H9 (cell line): Measurements from ENCODE around the gene C1QA. TPM values are rescaled to one million over a fixed set of nuclear protein-coding genes. Genes with fewer than 3 reads are reported as not detected.

Experiments used
- DNase-seq: peaks from one replicate; pipeline ENCODE4 v3.0.0-alpha.2; 2017
- H2AFZ ChIP-seq: one replicate; pipeline ENCODE4 v1.6.1; 2013; ENCODE audit warnings: mild to moderate bottlenecking, low read length, control low read depth, moderate library complexity
- H2AK5ac ChIP-seq: 2 replicates; pipeline ENCODE4 v1.6.1; 2013; ENCODE audit warnings: low read length, control low read depth, mixed read lengths; ENCODE audit not compliant: insufficient read length
- H2BK120ac ChIP-seq: one replicate; pipeline ENCODE4 v1.6.1; 2013; ENCODE audit warnings: low read depth, mild to moderate bottlenecking, low read length, control low read depth, inconsistent platforms; ENCODE audit not compliant: poor library complexity, severe bottlenecking
- H2BK12ac ChIP-seq: 2 replicates; pipeline ENCODE4 v1.6.1; 2013; ENCODE audit warnings: low read length, control low read depth, mixed read lengths, low read depth; ENCODE audit not compliant: insufficient read length
- H2BK15ac ChIP-seq: 2 replicates; pipeline ENCODE4 v1.6.1; 2013; ENCODE audit warnings: low read depth, low read length, control low read depth
- H2BK20ac ChIP-seq: one replicate; pipeline ENCODE4 v1.6.1; 2013; ENCODE audit warnings: low read depth, mild to moderate bottlenecking, low read length, control low read depth, inconsistent platforms; ENCODE audit not compliant: poor library complexity, severe bottlenecking
- H2BK5ac ChIP-seq: 2 replicates; pipeline ENCODE4 v1.6.1; 2013; ENCODE audit warnings: low read length, control low read depth, mixed read lengths; ENCODE audit not compliant: insufficient read length
- H3K14ac ChIP-seq: 2 replicates; pipeline ENCODE4 v1.6.1; 2013; ENCODE audit warnings: low read length, control low read depth; ENCODE audit not compliant: insufficient read depth
- H3K18ac ChIP-seq: 2 replicates; pipeline ENCODE4 v1.6.1; 2013; ENCODE audit warnings: low read depth, mild to moderate bottlenecking, mixed read lengths, low read length, control low read depth; ENCODE audit not compliant: insufficient read length
- H3K23ac ChIP-seq: 2 replicates; pipeline ENCODE4 v1.6.1; 2013; ENCODE audit warnings: low read length, control low read depth, mixed read lengths, low read depth; ENCODE audit not compliant: insufficient read length
- H3K23me2 ChIP-seq: 2 replicates; pipeline ENCODE4 v1.6.1; 2013; ENCODE audit warnings: low read depth, mild to moderate bottlenecking, mixed read lengths, low read length, control low read depth; ENCODE audit not compliant: insufficient read length, poor library complexity, severe bottlenecking
- H3K27ac ChIP-seq: 2 replicates; pipeline ENCODE4 v1.5.1; 2013; ENCODE audit warnings: low read length, control low read depth, mixed read lengths, low read depth; ENCODE audit not compliant: insufficient read length
- H3K27me3 ChIP-seq: 2 replicates; pipeline ENCODE4 v1.6.1; 2013; ENCODE audit warnings: low read length, control low read depth, inconsistent platforms; ENCODE audit not compliant: insufficient read depth
- H3K4ac ChIP-seq: 2 replicates; pipeline ENCODE4 v1.6.1; 2013; ENCODE audit warnings: low read depth, mild to moderate bottlenecking, control low read depth, inconsistent platforms, low read length, moderate library complexity
- H3K4me1 ChIP-seq: 2 replicates; pipeline ENCODE4 v1.6.1; 2013; ENCODE audit warnings: low read length, control low read depth, inconsistent platforms; ENCODE audit not compliant: insufficient read depth
- H3K4me2 ChIP-seq: 2 replicates; pipeline ENCODE4 v1.6.1; 2013; ENCODE audit warnings: low read length, control low read depth, mixed read lengths; ENCODE audit not compliant: insufficient read length, insufficient read depth
- H3K56ac ChIP-seq: 2 replicates; pipeline ENCODE4 v1.6.1; 2013; ENCODE audit warnings: low read depth, mild to moderate bottlenecking, mixed read lengths, low read length, control low read depth; ENCODE audit not compliant: insufficient read length
- H3K79me1 ChIP-seq: 2 replicates; pipeline ENCODE4 v1.6.1; 2013; ENCODE audit warnings: low read depth, mild to moderate bottlenecking, moderate library complexity, low read length, control low read depth, inconsistent platforms; ENCODE audit not compliant: insufficient read depth, poor library complexity, severe bottlenecking
- H3K79me2 ChIP-seq: 2 replicates; pipeline ENCODE4 v1.6.1; 2013; ENCODE audit warnings: low read length, control low read depth, inconsistent platforms; ENCODE audit not compliant: insufficient read depth
- H3K9ac ChIP-seq: 2 replicates; pipeline ENCODE4 v1.6.1; 2013; ENCODE audit warnings: low read length, control low read depth, mixed read lengths; ENCODE audit not compliant: insufficient read length; ENCODE audit errors: extremely low read depth
- H3K9me3 ChIP-seq: one replicate; pipeline ENCODE4 v1.6.1; 2013; ENCODE audit warnings: low read depth, low read length, inconsistent platforms; ENCODE audit not compliant: control insufficient read depth
- H3T11ph ChIP-seq: one replicate; pipeline ENCODE4 v1.6.1; 2013; ENCODE audit warnings: mild to moderate bottlenecking, low read length, control low read depth, inconsistent platforms
- H4K20me1 ChIP-seq: one replicate; pipeline ENCODE4 v1.6.1; 2013; ENCODE audit not compliant: control insufficient read depth, insufficient read length, insufficient read depth
- H4K5ac ChIP-seq: 2 replicates; pipeline ENCODE4 v1.6.1; 2013; ENCODE audit warnings: low read depth, mild to moderate bottlenecking, mixed read lengths, low read length, control low read depth; ENCODE audit not compliant: insufficient read length
- H4K8ac ChIP-seq: replicated peaks from 2 replicates; pipeline ENCODE4 v1.6.1; 2013; ENCODE audit warnings: low read length, control low read depth, mixed read lengths, low read depth; ENCODE audit not compliant: insufficient read length
- H4K91ac ChIP-seq: 2 replicates; pipeline ENCODE4 v1.6.1; 2013; ENCODE audit warnings: low read depth, mild to moderate bottlenecking, moderate library complexity, mixed read lengths, low read length, control low read depth; ENCODE audit not compliant: insufficient read length
- H3K27ac Mint-ChIP-seq, 3 experiments: 2 replicates in 2 of 3; 3 replicates in 1 of 3; pipeline ENCODE4 v1.8.0; 2020 to 2021; ENCODE audit warnings: mixed read lengths in 3 of 3, mild to moderate bottlenecking in 1 of 3, moderate library complexity in 1 of 3
- H3K27me3 Mint-ChIP-seq: 2 replicates; pipeline ENCODE4 v1.8.0; 2021; ENCODE audit warnings: low read depth, mild to moderate bottlenecking, moderate library complexity, mixed read lengths
- H3K36me3 Mint-ChIP-seq, 3 experiments: 2 replicates in 2 of 3; 3 replicates in 1 of 3; pipeline ENCODE4 v1.8.0; 2020 to 2021; ENCODE audit warnings: low read depth in 3 of 3, mixed read lengths in 3 of 3; ENCODE audit not compliant: insufficient read depth in 1 of 3
- H3K4me1 Mint-ChIP-seq, 2 experiments: 2 replicates each; pipeline ENCODE4 v1.8.0; 2020; ENCODE audit warnings: mixed read lengths in 2 of 2
- H3K4me3 Mint-ChIP-seq, 2 experiments: 2 replicates in 1 of 2; 3 replicates in 1 of 2; pipeline ENCODE4 v1.8.0; 2020 to 2021; ENCODE audit warnings: mild to moderate bottlenecking in 2 of 2, mixed read lengths in 2 of 2, moderate library complexity in 1 of 2
- H3K9me3 Mint-ChIP-seq, 2 experiments: 2 replicates in 1 of 2; 3 replicates in 1 of 2; pipeline ENCODE4 v1.8.0; 2020; ENCODE audit warnings: mild to moderate bottlenecking in 2 of 2, mixed read lengths in 2 of 2, moderate library complexity in 1 of 2
- WGBS: extraction: QIAGEN DNeasy Blood & Tissue Kit; methylation state at CpG from one replicate; pipeline ENCODE4 v1.1.7; 2013; ENCODE audit warnings: missing lambda C conversion rate, low lambda C conversion rate, mixed read lengths; ENCODE audit not compliant: insufficient read length; ENCODE audit errors: extremely low coverage; 5-methylcytosine and 5-hydroxymethylcytosine counted together
- total RNA-seq: library from RNA; stranded (reverse); gene quantifications from 2 replicates; pipeline ENCODE4 v1.2.1, GENCODE V29; 2021
- TF ChIP-seq, protein P1 (sequence below): fragments of 200-600 bp; sonication (generic); conservative IDR thresholded peaks from 3 replicates; pipeline ENCODE4 v1.8.0; 2021; ENCODE audit warnings: antibody characterized with exemption, mild to moderate bottlenecking

The C1QA gene
- total RNA-seq, 1 experiment from 2014 or later, result not detected

DNA sequence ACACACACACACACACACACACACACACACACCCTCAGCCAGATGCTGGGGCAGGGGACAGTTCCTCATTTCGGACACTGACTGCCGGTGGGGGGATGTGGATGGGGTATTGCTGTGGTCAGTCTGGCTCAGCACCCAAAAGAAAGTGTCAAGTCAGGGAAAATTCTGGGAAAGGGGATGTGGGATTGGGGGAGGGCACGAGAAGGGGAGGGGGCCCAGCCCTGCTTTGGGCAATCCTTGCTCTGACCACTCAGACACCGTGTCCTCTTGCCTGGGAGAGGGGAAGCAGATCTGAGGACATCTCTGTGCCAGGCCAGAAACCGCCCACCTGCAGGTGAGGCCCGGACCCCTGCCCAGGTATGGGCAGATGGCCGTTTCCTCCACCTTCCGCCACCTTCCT lies 7.0 kb downstream of the C1QA start, which contains the start of gene C1QC:
C1QC (plus strand) TSS at position 253 of the 400 bp plus-strand sequence. CDS start 391 bp downstream, outside the sequence.
- Mint-ChIP-seq H3K27ac (peak within 1 kb of the TSS in 1 of 3 experiments; percentile 74; a peak in 1 of 7 replicates), H3K4me3 (no peak within 1 kb of the TSS), H3K4me1 (peaks cover 6% of the 10 kb centered on the region in 2 experiments), H3K9me3 (no peaks in the 10 kb centered on the region), H3K27me3 (peaks cover 14% of the 10 kb centered on the region), H3K36me3 (no peaks in the 10 kb centered on the region)
- no peak within 1 kb of the TSS for H2AFZ ChIP-seq
- H2BK15ac ChIP-seq, result no peak within 1 kb of the TSS
- no peak within 1 kb of the TSS for H3K4ac ChIP-seq
- WGBS, result no CpG with 5 or more reads among the region's 8 CpGs
- TF ChIP-seq, protein P1, sequence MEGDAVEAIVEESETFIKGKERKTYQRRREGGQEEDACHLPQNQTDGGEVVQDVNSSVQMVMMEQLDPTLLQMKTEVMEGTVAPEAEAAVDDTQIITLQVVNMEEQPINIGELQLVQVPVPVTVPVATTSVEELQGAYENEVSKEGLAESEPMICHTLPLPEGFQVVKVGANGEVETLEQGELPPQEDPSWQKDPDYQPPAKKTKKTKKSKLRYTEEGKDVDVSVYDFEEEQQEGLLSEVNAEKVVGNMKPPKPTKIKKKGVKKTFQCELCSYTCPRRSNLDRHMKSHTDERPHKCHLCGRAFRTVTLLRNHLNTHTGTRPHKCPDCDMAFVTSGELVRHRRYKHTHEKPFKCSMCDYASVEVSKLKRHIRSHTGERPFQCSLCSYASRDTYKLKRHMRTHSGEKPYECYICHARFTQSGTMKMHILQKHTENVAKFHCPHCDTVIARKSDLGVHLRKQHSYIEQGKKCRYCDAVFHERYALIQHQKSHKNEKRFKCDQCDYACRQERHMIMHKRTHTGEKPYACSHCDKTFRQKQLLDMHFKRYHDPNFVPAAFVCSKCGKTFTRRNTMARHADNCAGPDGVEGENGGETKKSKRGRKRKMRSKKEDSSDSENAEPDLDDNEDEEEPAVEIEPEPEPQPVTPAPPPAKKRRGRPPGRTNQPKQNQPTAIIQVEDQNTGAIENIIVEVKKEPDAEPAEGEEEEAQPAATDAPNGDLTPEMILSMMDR, result no peak
- no peak within 1 kb of the TSS for H2BK12ac ChIP-seq
- H3K9me3 ChIP-seq, result no peaks in the 10 kb centered on the region
- H2AK5ac ChIP-seq, result no peak within 1 kb of the TSS
- no peak within 1 kb of the TSS for H2BK120ac ChIP-seq
- no peaks in the 10 kb centered on the region for H3K4me1 ChIP-seq
- H2BK5ac ChIP-seq, result no peak within 1 kb of the TSS
- no peak within 1 kb of the TSS for H3K18ac ChIP-seq
- H3K23ac ChIP-seq, result no peak within 1 kb of the TSS
- DNase-seq, result no peak
- no peaks in the 10 kb centered on the region for H3K27me3 ChIP-seq
- H3K79me1 ChIP-seq, result no peaks in the 10 kb centered on the region
- H4K8ac ChIP-seq, result peak within 1 kb of the TSS; percentile 51
- no peak within 1 kb of the TSS for H3K27ac ChIP-seq
- no peaks in the 10 kb centered on the region for H4K20me1 ChIP-seq
- no peak within 1 kb of the TSS for H4K5ac ChIP-seq
- H3K23me2 ChIP-seq, result no peaks in the 10 kb centered on the region
- H3K9ac ChIP-seq, result no peak within 1 kb of the TSS
- no peak within 1 kb of the TSS for H3K56ac ChIP-seq
- H2BK20ac ChIP-seq, result no peak within 1 kb of the TSS
- no peaks in the 10 kb centered on the region for H3K79me2 ChIP-seq
- H4K91ac ChIP-seq, result no peak within 1 kb of the TSS
- H3K4me2 ChIP-seq, result no peak within 1 kb of the TSS
- no peak within 1 kb of the TSS for H3T11ph ChIP-seq
- no peak within 1 kb of the TSS for H3K14ac ChIP-seq
